B cell (primary cell): ENCODE results near the gene VAMP8. TPM values are rescaled to one million over a fixed set of nuclear protein-coding genes. Genes with fewer than 3 reads are reported as not detected.

Source experiments
- ATAC-seq: fragments of 200-7000 bp; cut with Tn5 transposase; one replicate; pipeline ENCODE4 v1.10.0; 2021; ENCODE audit warnings: low read depth, mild to moderate bottlenecking, moderate number of reproducible peaks, moderate library complexity
- CTCF ChIA-PET: fragments of 350-600 bp; sonication (Branson Sonifier 250); formaldehyde crosslinking; loops from one replicate; lab custom pipeline; 2021; ENCODE audit warnings: antibody characterized with exemption, inconsistent platforms; lab: Charles Lee
- POLR2A ChIA-PET: fragments of 350-600 bp; sonication (Branson Sonifier 250); formaldehyde crosslinking; loops from one replicate; lab custom pipeline; 2021; ENCODE audit warnings: antibody characterized with exemption; lab: Charles Lee
- DNase-seq: peaks from one replicate; pipeline ENCODE4 v3.0.0; 2013
- H2AFZ ChIP-seq: 2 replicates; pipeline ENCODE4 v1.6.1; 2012; ENCODE audit warnings: mild to moderate bottlenecking, low read depth, low read length; ENCODE audit not compliant: insufficient read depth, poor library complexity, severe bottlenecking
- H3K27ac ChIP-seq, 2 donors: 1 replicate in 1 of 2; 2 replicates in 1 of 2; pipeline ENCODE4 v1.5.1; 2012 to 2013; ENCODE audit warnings: low read length in 2 of 2, mild to moderate bottlenecking in 2 of 2, moderate library complexity in 1 of 2
- H3K27me3 ChIP-seq, 4 experiments: fragments of 200-600 bp in 1 of 4; sonication (generic) in 1 of 4; replicated peaks in 1 of 4; 1 replicate in 2 of 4; 2 replicates in 2 of 4; pipeline versions ENCODE4 v1.6.1 to v1.7.0; 2013 to 2016; ENCODE audit warnings: low read length in 3 of 4, mild to moderate bottlenecking in 2 of 4, mixed read lengths in 1 of 4, moderate library complexity in 1 of 4; ENCODE audit not compliant: insufficient read depth in 4 of 4, control insufficient read depth in 3 of 4; ENCODE audit errors: control extremely low read depth in 1 of 4
- H3K36me3 ChIP-seq, 2 experiments: replicated peaks in 1 of 2; 1 replicate in 1 of 2; 2 replicates in 1 of 2; pipeline versions ENCODE4 v1.6.1 to v1.7.1; 2013; ENCODE audit warnings: low read length in 1 of 2; ENCODE audit not compliant: insufficient read depth in 2 of 2, control insufficient read depth in 1 of 2; ENCODE audit errors: control extremely low read depth in 1 of 2, extremely low read depth in 1 of 2
- H3K4me1 ChIP-seq, 2 donors: fragments of 200-600 bp in 1 of 2; sonication (generic) in 1 of 2; 1 replicate in 1 of 2; 2 replicates in 1 of 2; pipeline versions ENCODE4 v1.5.1 to v1.6.1; 2013 to 2017; ENCODE audit warnings: low read length in 2 of 2; ENCODE audit not compliant: control insufficient read depth in 2 of 2, insufficient read depth in 2 of 2
- H3K4me2 ChIP-seq: replicated peaks from 2 replicates; pipeline ENCODE3; 2012; ENCODE audit warnings: mild to moderate bottlenecking, low read depth, low read length; ENCODE audit not compliant: poor library complexity, severe bottlenecking
- H3K4me3 ChIP-seq, 5 experiments: fragments of 200-600 bp in 1 of 5; sonication (generic) in 1 of 5; 1 replicate in 3 of 5; 2 replicates in 2 of 5; pipeline versions ENCODE4 v1.5.1 to v1.7.0; 2011 to 2016; ENCODE audit warnings: low read length in 4 of 5, mild to moderate bottlenecking in 4 of 5, low read depth in 2 of 5, control low read depth in 1 of 5, moderate library complexity in 1 of 5; ENCODE audit not compliant: insufficient read depth in 1 of 5; ENCODE audit errors: control extremely low read depth in 1 of 5, extremely low read depth in 1 of 5
- H3K79me2 ChIP-seq: fragments of 200-600 bp; sonication (generic); one replicate; pipeline ENCODE4 v1.6.0; 2016; ENCODE audit warnings: low read length; ENCODE audit not compliant: control insufficient read depth, insufficient read depth
- H3K9ac ChIP-seq: fragments of 200-600 bp; sonication (generic); 2 replicates; pipeline ENCODE4 v1.6.1; 2017; ENCODE audit warnings: mild to moderate bottlenecking, low read length, moderate library complexity
- H3K9me3 ChIP-seq, 3 donors: one replicate each; pipeline versions ENCODE4 v1.6.1 to v1.7.1; 2013; ENCODE audit warnings: low read length in 2 of 3; ENCODE audit not compliant: control insufficient read depth in 2 of 3, insufficient read depth in 1 of 3; ENCODE audit errors: control extremely low read depth in 1 of 3
- H4K20me1 ChIP-seq: 2 replicates; pipeline ENCODE4 v1.6.0; 2012; ENCODE audit warnings: mild to moderate bottlenecking, low read length; ENCODE audit not compliant: insufficient read depth, control insufficient read depth, poor library complexity, severe bottlenecking
- H3K27ac Mint-ChIP-seq: one replicate; pipeline ENCODE4 v1.8.0; 2021; ENCODE audit warnings: mixed read lengths
- H3K27me3 Mint-ChIP-seq: one replicate; pipeline ENCODE4 v1.8.0; 2021; ENCODE audit warnings: mixed read lengths
- H3K4me1 Mint-ChIP-seq: one replicate; pipeline ENCODE4 v1.8.0; 2021; ENCODE audit warnings: mixed read lengths
- H3K4me3 Mint-ChIP-seq: one replicate; pipeline ENCODE4 v1.8.0; 2021; ENCODE audit warnings: mixed read lengths
- H3K9me3 Mint-ChIP-seq: one replicate; pipeline ENCODE4 v1.8.0; 2022; ENCODE audit warnings: mixed read lengths; ENCODE audit not compliant: insufficient read depth
- CTCF ChIP-seq: fragments of 200-600 bp; IDR thresholded peaks from one replicate; pipeline ENCODE4 v1.8.0; 2022; ENCODE audit warnings: antibody characterized with exemption, mild to moderate bottlenecking
- EZH2 ChIP-seq: IDR thresholded peaks from 2 replicates; pipeline ENCODE4 v1.6.1; 2012; ENCODE audit warnings: borderline replicate concordance, low read depth, mild to moderate bottlenecking, moderate library complexity, low read length; ENCODE audit not compliant: insufficient read depth, poor library complexity, severe bottlenecking
- WGBS: methylation state at CpG from one replicate; pipeline ENCODE4 v1.1.5; 2013; ENCODE audit warnings: missing lambda C conversion rate; ENCODE audit not compliant: insufficient coverage; 5-methylcytosine and 5-hydroxymethylcytosine counted together
- intact Hi-C: fragments of 100-400 bp; cut with micrococcal nuclease; formaldehyde crosslinking; loops from one replicate; pipeline ENCODE4 v1.10.0; 2022
- polyA plus RNA-seq: library from polyadenylated mRNA; depleted of rRNA; stranded (reverse); fragments of >200 nt; gene quantifications from 2 replicates; pipeline ENCODE4 v1.2.3, GENCODE V29; 2012
- total RNA-seq, 2 donors: library from RNA; stranded (reverse); fragments of 120-200 nt in 1 of 2; gene quantifications; 1 replicate in 1 of 2; 2 replicates in 1 of 2; pipeline versions ENCODE4 v1.2.3 to v1.2.4, GENCODE V29; 2013 to 2022

Gene VAMP8
- total and polyA plus RNA-seq, 2 donors (not counting 1 experiment from before 2014, with no cell fraction given), result 68.7 to 73.8 TPM

DNA sequence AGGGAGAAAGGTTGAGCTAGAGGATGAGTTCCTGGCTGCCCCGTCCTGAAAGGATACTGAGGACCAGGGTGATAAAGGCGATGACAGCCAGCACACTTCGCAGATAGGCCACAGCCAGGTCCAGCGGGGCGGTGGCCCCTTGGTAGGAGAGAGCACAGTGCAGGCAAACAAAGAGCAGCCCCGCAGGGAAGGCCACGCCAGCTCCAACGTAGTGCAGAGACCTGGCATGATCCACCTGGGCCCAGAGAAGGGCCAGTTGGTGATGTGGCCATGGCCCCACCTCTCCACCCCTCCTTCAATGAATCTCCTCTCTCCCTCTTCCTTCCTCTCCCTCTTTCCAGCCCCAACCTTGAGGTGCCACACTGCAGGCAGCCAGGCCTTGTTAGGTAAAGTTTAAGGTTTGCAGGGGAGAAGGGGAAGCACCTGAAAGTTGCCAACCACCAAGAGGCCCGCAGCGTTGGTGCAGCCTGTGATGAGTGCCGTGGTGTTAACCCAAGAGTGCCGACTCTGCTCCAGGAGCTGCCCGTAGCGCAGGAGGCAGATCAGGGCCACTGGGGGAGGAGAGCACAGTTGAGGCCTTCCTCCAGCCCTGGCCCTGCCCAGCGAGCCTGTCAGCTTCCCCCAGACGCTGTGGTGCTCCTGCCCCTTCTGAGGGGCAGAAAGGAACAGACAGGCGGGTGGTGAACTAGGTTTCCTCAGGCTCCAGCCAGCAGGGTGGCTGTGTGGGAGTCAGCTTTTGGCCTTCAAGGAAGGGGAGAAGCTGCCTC lies 22.3 kb downstream of the VAMP8 start:
- peaks cover 40% of the 10 kb centered on the region for H3K4me1 Mint-ChIP-seq
- H3K27me3 Mint-ChIP-seq, result no peaks in the 10 kb centered on the region
- H3K27ac Mint-ChIP-seq, result peak overlapping the region; percentile 26
- Histone ChIP-seq H4K20me1 (peaks cover 18% of the 10 kb centered on the region), H3K36me3 (peaks cover 0 to 28% of the 10 kb centered on the region in 2 experiments), H3K9me3 (no peaks in the 10 kb centered on the region), H2AFZ (no peak overlapping the region), H3K4me3 (no peak overlapping the region), H3K27ac (no peak overlapping the region), H3K9ac (no peak overlapping the region), H3K27me3 (no peaks in the 10 kb centered on the region), H3K4me2 (no peak overlapping the region), H3K79me2 (peaks cover 43% of the 10 kb centered on the region), H3K4me1 (peaks cover 27 to 38% of the 10 kb centered on the region in 2 donors)
- H3K9me3 Mint-ChIP-seq, result no peaks in the 10 kb centered on the region
- H3K4me3 Mint-ChIP-seq, result no peak overlapping the region
- TF ChIP-seq CTCF (no peak), EZH2 (no peak)
- ATAC-seq (no peak), DNase-seq (no peak)
- ChIA-PET POLR2A (interaction anchor here (1.0 kb wide), 1 partner anchor 46 kb away, joined by 3 read pairs; no protein-coding TSS in a partner anchor), CTCF (interaction anchor here (1.8 to 1.9 kb wide), 2 partner anchors 9 to 37 kb away, joined by 6 to 7 read pairs; no protein-coding TSS in a partner anchor)
- intact Hi-C loops, result loop anchor here (5.0 kb wide), 1 partner anchor 207 kb away; no protein-coding TSS in a partner anchor
- WGBS, result 86% methylated on average over 13 of the region's 17 CpGs

GRCh38 chr2:85600235-85600575 lies 22.8 kb downstream of the VAMP8 start:
- Histone ChIP-seq H3K9ac (no peak overlapping the region), H3K27me3 (no peaks in the 10 kb centered on the region), H3K4me1 (peaks cover 25 to 35% of the 10 kb centered on the region in 2 donors), H4K20me1 (peaks cover 23% of the 10 kb centered on the region), H3K9me3 (no peaks in the 10 kb centered on the region), H3K4me3 (no peak overlapping the region), H3K36me3 (peaks cover 0 to 28% of the 10 kb centered on the region in 2 experiments), H3K27ac (no peak overlapping the region), H3K79me2 (peaks cover 41% of the 10 kb centered on the region), H2AFZ (no peak overlapping the region), H3K4me2 (no peak overlapping the region)
- DNase-seq (no peak), ATAC-seq (no peak)
- Mint-ChIP-seq H3K27ac (peak overlapping the region; percentile 26), H3K4me3 (no peak overlapping the region), H3K4me1 (peaks cover 38% of the 10 kb centered on the region), H3K27me3 (no peaks in the 10 kb centered on the region), H3K9me3 (no peaks in the 10 kb centered on the region)
- TF ChIP-seq CTCF (no peak), EZH2 (no peak)
- intact Hi-C loops, result loop anchor here (5.0 kb wide), 1 partner anchor 208 kb away; no protein-coding TSS in a partner anchor
- CTCF ChIA-PET, result interaction anchor here (1.4 to 1.9 kb wide), 3 partner anchors 9 to 37 kb away, joined by 3 to 7 read pairs (median 6); no protein-coding TSS in a partner anchor
- POLR2A ChIA-PET, result interaction anchor here (1.0 kb wide), 1 partner anchor 47 kb away, joined by 3 read pairs; no protein-coding TSS in a partner anchor
- WGBS, result 87% methylated on average over 3 of the region's 3 CpGs
